Keratinocyte (primary cell): ENCODE results near the gene REV1. TPM values are rescaled to one million over a fixed set of nuclear protein-coding genes. Genes with fewer than 3 reads are reported as not detected.

ENCODE experiments used
- DNase-seq: peaks from one replicate; pipeline ENCODE4 v3.0.0-alpha.2; 2011; ENCODE audit warnings: low read depth, missing footprints, low spot score
- FAIRE-seq: peaks from 2 replicates; lab custom pipeline; 2011; peaks lifted over from hg19 to GRCh38; lab: Jason Lieb, UNC
- H2AFZ ChIP-seq: 2 replicates; pipeline ENCODE4 v1.6.0; 2012; ENCODE audit warnings: low read length, control low read depth, inconsistent platforms; ENCODE audit not compliant: control insufficient read depth
- H3K27ac ChIP-seq: 2 replicates; pipeline ENCODE4 v1.5.1; 2011; ENCODE audit warnings: low read length; ENCODE audit not compliant: control insufficient read depth, insufficient read depth
- H3K27me3 ChIP-seq: 3 replicates; pipeline ENCODE4 v1.6.0; 2011; ENCODE audit warnings: low read length; ENCODE audit not compliant: control insufficient read depth, insufficient read depth; ENCODE audit errors: extremely low read depth
- H3K36me3 ChIP-seq, 2 experiments: 2 replicates in 1 of 2; 3 replicates in 1 of 2; pipeline ENCODE4 v1.5.1; 2011; ENCODE audit warnings: low read length in 2 of 2, mild to moderate bottlenecking in 1 of 2; ENCODE audit not compliant: control insufficient read depth in 2 of 2, insufficient read depth in 2 of 2; ENCODE audit errors: extremely low read depth in 1 of 2
- H3K4me1 ChIP-seq: 3 replicates; pipeline ENCODE4 v1.5.1; 2011; ENCODE audit warnings: low read length; ENCODE audit not compliant: control insufficient read depth, insufficient read depth; ENCODE audit errors: extremely low read depth
- H3K4me2 ChIP-seq: 3 replicates; pipeline ENCODE4 v1.6.0; 2011; ENCODE audit warnings: low read depth, low read length; ENCODE audit not compliant: control insufficient read depth, insufficient read depth; ENCODE audit errors: extremely low read depth
- H3K4me3 ChIP-seq, 3 experiments: fragments of 200-600 bp in 1 of 3; sonication (generic) in 1 of 3; 2 replicates in 2 of 3; 3 replicates in 1 of 3; pipeline ENCODE4 v1.5.1; 2011 to 2016; ENCODE audit warnings: low read length in 3 of 3, mild to moderate bottlenecking in 3 of 3, control low read depth in 2 of 3, inconsistent platforms in 1 of 3, low read depth in 1 of 3, mixed read lengths in 1 of 3, mixed run types in 1 of 3, moderate library complexity in 1 of 3; ENCODE audit not compliant: control insufficient read depth in 2 of 3, insufficient read depth in 2 of 3; ENCODE audit errors: extremely low read depth in 1 of 3
- H3K79me2 ChIP-seq: 2 replicates; pipeline ENCODE4 v1.6.0; 2012; ENCODE audit warnings: low read length; ENCODE audit not compliant: control insufficient read depth, insufficient read depth
- H3K9ac ChIP-seq: 3 replicates; pipeline ENCODE4 v1.6.0; 2011; ENCODE audit warnings: low read length; ENCODE audit not compliant: control insufficient read depth, insufficient read depth; ENCODE audit errors: extremely low read depth
- H3K9me1 ChIP-seq: 3 replicates; pipeline ENCODE4 v1.6.0; 2011; ENCODE audit warnings: low read length; ENCODE audit not compliant: control insufficient read depth, insufficient read depth; ENCODE audit errors: extremely low read depth
- H3K9me3 ChIP-seq: 2 replicates; pipeline ENCODE4 v1.5.1; 2012; ENCODE audit warnings: low read depth, low read length; ENCODE audit not compliant: control insufficient read depth
- H4K20me1 ChIP-seq: 3 replicates; pipeline ENCODE4 v1.6.0; 2011; ENCODE audit warnings: low read length; ENCODE audit not compliant: control insufficient read depth, insufficient read depth; ENCODE audit errors: extremely low read depth
- EZH2 ChIP-seq: IDR thresholded peaks from one replicate; pipeline ENCODE4 v1.6.1; 2012; ENCODE audit warnings: inconsistent platforms, mild to moderate bottlenecking, low read length, moderate library complexity
- dilution Hi-C: fragments of 300-500 bp; cut with MboI; formaldehyde crosslinking; loops from one replicate; pipeline ENCODE4 v1.7.0; 2020; ENCODE audit warnings: low sequenced_read_pairs; ENCODE audit not compliant: extremely low pct_ligation_motif_present
- polyA plus RNA-seq, 5 experiments: library from polyadenylated mRNA; depleted of rRNA in 3 of 5; stranded (reverse) in 3 of 5; stranded (forward) in 1 of 5; unstranded in 1 of 5; fragments of >200 nt; gene quantifications; 1 replicate in 1 of 5; 2 replicates in 3 of 5; 3 replicates in 1 of 5; pipeline versions ENCODE4 v1.2.1 to v1.2.3, GENCODE V29; 2011 to 2012; ENCODE audit warnings: missing spikeins in 2 of 5, low read depth in 1 of 5, low replicate concordance in 1 of 5
- TF ChIP-seq, protein P1 (sequence below), 3 experiments: IDR thresholded peaks in 1 of 3; conservative IDR thresholded peaks in 1 of 3; optimal IDR thresholded peaks in 1 of 3; 2 replicates in 2 of 3; 3 replicates in 1 of 3; pipeline versions ENCODE3 to v1.5.1; 2011; ENCODE audit warnings: low read length in 3 of 3, mild to moderate bottlenecking in 3 of 3, moderate library complexity in 2 of 3, control low read depth in 1 of 3, inconsistent platforms in 1 of 3; ENCODE audit not compliant: insufficient read depth in 2 of 3; ENCODE audit errors: extremely low read depth in 1 of 3

The REV1 gene
- polyA plus RNA-seq, 1 donor (not counting 4 experiments of a cell fraction or from before 2014, with no cell fraction given) = 56.4 TPM

- H3K27me3 ChIP-seq = no peaks in the 10 kb centered on the region
- H3K4me1 ChIP-seq = no peaks in the 10 kb centered on the region
- H3K4me2 ChIP-seq = no peak overlapping the region
- H4K20me1 ChIP-seq = no peaks in the 10 kb centered on the region
- peak overlapping the region; percentile 53 for H3K27ac ChIP-seq
- H3K9me1 ChIP-seq = no peaks in the 10 kb centered on the region
- no peak overlapping the region for H2AFZ ChIP-seq
- no peak overlapping the region for H3K9ac ChIP-seq
- TF ChIP-seq, protein P1, sequence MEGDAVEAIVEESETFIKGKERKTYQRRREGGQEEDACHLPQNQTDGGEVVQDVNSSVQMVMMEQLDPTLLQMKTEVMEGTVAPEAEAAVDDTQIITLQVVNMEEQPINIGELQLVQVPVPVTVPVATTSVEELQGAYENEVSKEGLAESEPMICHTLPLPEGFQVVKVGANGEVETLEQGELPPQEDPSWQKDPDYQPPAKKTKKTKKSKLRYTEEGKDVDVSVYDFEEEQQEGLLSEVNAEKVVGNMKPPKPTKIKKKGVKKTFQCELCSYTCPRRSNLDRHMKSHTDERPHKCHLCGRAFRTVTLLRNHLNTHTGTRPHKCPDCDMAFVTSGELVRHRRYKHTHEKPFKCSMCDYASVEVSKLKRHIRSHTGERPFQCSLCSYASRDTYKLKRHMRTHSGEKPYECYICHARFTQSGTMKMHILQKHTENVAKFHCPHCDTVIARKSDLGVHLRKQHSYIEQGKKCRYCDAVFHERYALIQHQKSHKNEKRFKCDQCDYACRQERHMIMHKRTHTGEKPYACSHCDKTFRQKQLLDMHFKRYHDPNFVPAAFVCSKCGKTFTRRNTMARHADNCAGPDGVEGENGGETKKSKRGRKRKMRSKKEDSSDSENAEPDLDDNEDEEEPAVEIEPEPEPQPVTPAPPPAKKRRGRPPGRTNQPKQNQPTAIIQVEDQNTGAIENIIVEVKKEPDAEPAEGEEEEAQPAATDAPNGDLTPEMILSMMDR (optimal IDR thresholded peaks at IDR 0.05 in 1 of 3, IDR thresholded peaks at IDR 0.05 in 1 of 3, conservative IDR thresholded peaks at IDR 0.05 in 1 of 3; ENCODE audit: extremely low read depth in 1 of 3, insufficient read depth in 2 of 3, low read length in 3 of 3) = no peak
- no peak for TF ChIP-seq EZH2
- H3K36me3 ChIP-seq = peaks cover 20 to 26% of the 10 kb centered on the region in 2 experiments
- no peak for DNase-seq
- H3K79me2 ChIP-seq = peaks cover 10% of the 10 kb centered on the region
- H3K9me3 ChIP-seq = no peaks in the 10 kb centered on the region
- no peak for FAIRE-seq
- no peak overlapping the region for H3K4me3 ChIP-seq
- dilution Hi-C loops = no loop called here
Measured at GRCh38 chr2:99424371-99424770, 65.4 kb downstream of the REV1 start.

DNA sequence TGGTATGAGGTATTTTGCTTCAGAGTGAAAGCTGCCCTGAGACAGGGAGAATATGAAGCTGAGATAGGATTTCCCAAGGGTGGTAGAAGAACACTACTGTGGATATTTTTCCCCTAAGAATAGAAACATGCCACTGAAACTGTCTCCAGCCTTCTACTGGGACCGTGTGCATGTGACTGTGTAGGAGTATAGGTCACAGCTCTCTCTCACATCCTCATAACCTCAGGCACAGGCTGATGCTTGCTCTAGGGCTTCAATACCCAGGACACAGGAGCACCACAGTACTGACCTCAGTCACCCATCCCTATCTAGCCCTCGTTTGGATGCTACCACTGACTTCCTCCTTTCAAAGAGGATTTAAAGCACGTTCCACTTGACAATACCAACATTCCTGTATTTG lies 67.2 kb downstream of the REV1 start:
- Histone ChIP-seq H3K4me3 (no peak overlapping the region), H3K36me3 (peaks cover 21 to 23% of the 10 kb centered on the region in 2 experiments), H3K27ac (no peak overlapping the region), H4K20me1 (no peaks in the 10 kb centered on the region), H2AFZ (no peak overlapping the region), H3K79me2 (peaks cover 10% of the 10 kb centered on the region), H3K9me3 (no peaks in the 10 kb centered on the region), H3K9me1 (no peaks in the 10 kb centered on the region), H3K4me2 (no peak overlapping the region), H3K27me3 (no peaks in the 10 kb centered on the region), H3K9ac (no peak overlapping the region), H3K4me1 (no peaks in the 10 kb centered on the region)
- dilution Hi-C loops = no loop called here
- DNase-seq (no peak), FAIRE-seq (no peak)
- TF ChIP-seq, protein P1 (optimal IDR thresholded peaks at IDR 0.05 in 1 of 3, IDR thresholded peaks at IDR 0.05 in 1 of 3, conservative IDR thresholded peaks at IDR 0.05 in 1 of 3; ENCODE audit: extremely low read depth in 1 of 3, insufficient read depth in 2 of 3, low read length in 3 of 3) = no peak
- TF ChIP-seq EZH2 = no peak
